Calu3 (cell line): ENCODE data around the gene DYRK1A. TPM values are rescaled to one million over a fixed set of nuclear protein-coding genes. Genes with fewer than 3 reads are reported as not detected.

ENCODE experiments used
- BruUV-seq: library from RNA; stranded (reverse); fragments of 400-500 nt; replicated peaks from 2 replicates; lab custom pipeline; 2021; lab: Mats Ljungman, UMichigan
- CTCF ChIA-PET: fragments of 300-600 bp; sonication (Branson Sonifier 250); formaldehyde crosslinking; loops from one replicate; lab custom pipeline; 2022; ENCODE audit warnings: antibody characterized with exemption; lab: Charles Lee
- DNase-seq: peaks from one replicate; pipeline ENCODE4 v3.0.0; 2022
- H3K27ac Mint-ChIP-seq: one replicate; pipeline ENCODE4 v1.8.0; 2022; ENCODE audit warnings: mixed read lengths; ENCODE audit not compliant: unreplicated experiment
- H3K27me3 Mint-ChIP-seq: one replicate; pipeline ENCODE4 v1.8.0; 2022; ENCODE audit warnings: mixed read lengths; ENCODE audit not compliant: unreplicated experiment
- H3K36me3 Mint-ChIP-seq: one replicate; pipeline ENCODE4 v1.8.0; 2022; ENCODE audit warnings: mild to moderate bottlenecking, moderate library complexity, mixed read lengths; ENCODE audit not compliant: insufficient read depth, unreplicated experiment
- H3K4me1 Mint-ChIP-seq: one replicate; pipeline ENCODE4 v1.8.0; 2022; ENCODE audit warnings: mild to moderate bottlenecking, low read depth, mixed read lengths; ENCODE audit not compliant: unreplicated experiment
- H3K4me3 Mint-ChIP-seq: one replicate; pipeline ENCODE4 v1.8.0; 2022; ENCODE audit warnings: mild to moderate bottlenecking, low read depth, moderate library complexity, mixed read lengths; ENCODE audit not compliant: unreplicated experiment
- H3K9me3 Mint-ChIP-seq: one replicate; pipeline ENCODE4 v1.8.0; 2022; ENCODE audit warnings: low read depth, mixed read lengths; ENCODE audit not compliant: unreplicated experiment
- CTCF ChIP-seq: fragments of 200-600 bp; IDR thresholded peaks from one replicate; pipeline ENCODE4 v1.8.0; 2022; ENCODE audit warnings: antibody characterized with exemption; ENCODE audit not compliant: unreplicated experiment
- intact Hi-C: fragments of 100-400 bp; cut with micrococcal nuclease; formaldehyde crosslinking; loops from one replicate; pipeline ENCODE4 v1.10.0; 2022; ENCODE audit not compliant: unreplicated experiment
- total RNA-seq: library from RNA; stranded (reverse); gene quantifications from 2 replicates; pipeline ENCODE4 v1.2.3, GENCODE V29; 2022

Gene DYRK1A
- total RNA-seq, 1 experiment from 2014 or later: 45.4 TPM

- Mint-ChIP-seq H3K4me3 (no peak overlapping the region), H3K9me3 (no peaks in the 10 kb centered on the region), H3K27ac (no peak overlapping the region), H3K4me1 (no peaks in the 10 kb centered on the region), H3K27me3 (no peaks in the 10 kb centered on the region), H3K36me3 (peaks cover 9% of the 10 kb centered on the region)
- no peak for DNase-seq
- intact Hi-C loops: no loop called here
- CTCF ChIA-PET: interaction anchor here (0.7 kb wide), 1 partner anchor 23 kb away, joined by 3 read pairs; no protein-coding TSS in a partner anchor
- no TSS peak for BruUV-seq
- no peak for TF ChIP-seq CTCF
Observed at GRCh38 chr21:37525810-37526209, 159.2 kb downstream of the DYRK1A start.

DNA sequence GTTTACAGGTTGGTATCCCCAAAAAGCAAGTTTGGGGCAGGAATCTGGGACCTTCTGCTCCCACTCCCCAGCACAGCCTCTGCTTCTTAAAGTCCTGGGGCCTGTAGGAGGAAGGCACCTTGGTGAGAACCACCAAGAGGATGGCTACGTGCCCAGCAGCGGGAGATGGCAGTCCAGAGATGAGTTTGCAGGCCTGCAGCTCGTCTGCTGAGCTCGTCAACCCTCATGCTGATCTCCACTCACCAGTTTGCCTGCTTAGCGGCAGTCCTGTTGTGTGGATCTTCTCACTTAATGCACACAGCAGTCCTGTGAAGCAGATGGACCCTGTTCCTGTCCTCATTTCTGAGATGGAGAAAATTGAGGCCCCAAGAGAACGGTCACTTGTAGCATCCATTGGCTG lies 160.5 kb downstream of the DYRK1A start:
- Mint-ChIP-seq H3K4me1 (no peaks in the 10 kb centered on the region), H3K4me3 (no peak overlapping the region), H3K27ac (no peak overlapping the region), H3K36me3 (peaks cover 5% of the 10 kb centered on the region), H3K27me3 (no peaks in the 10 kb centered on the region), H3K9me3 (no peaks in the 10 kb centered on the region)
- no peak for DNase-seq
- intact Hi-C loops: no loop called here
- no peak for TF ChIP-seq CTCF
- CTCF ChIA-PET: no interaction called here
- BruUV-seq: no TSS peak

GRCh38 chr21:37527716-37528115 lies 161.1 kb downstream of the DYRK1A start:
- TF ChIP-seq CTCF: no peak
- no peaks in the 10 kb centered on the region for H3K4me1 Mint-ChIP-seq
- no peak for DNase-seq
- no peaks in the 10 kb centered on the region for H3K9me3 Mint-ChIP-seq
- peaks cover 2% of the 10 kb centered on the region for H3K36me3 Mint-ChIP-seq
- H3K27ac Mint-ChIP-seq: no peak overlapping the region
- no peaks in the 10 kb centered on the region for H3K27me3 Mint-ChIP-seq
- CTCF ChIA-PET: no interaction called here
- intact Hi-C loops: no loop called here
- BruUV-seq: no TSS peak
- H3K4me3 Mint-ChIP-seq: no peak overlapping the region

GRCh38 chr21:37528150-37528937 lies 161.8 kb downstream of the DYRK1A start:
- BruUV-seq: no TSS peak

More at GRCh38 chr21:37528150-37528937, 161.8 kb downstream of the DYRK1A start:
- Mint-ChIP-seq H3K9me3 (no peaks in the 10 kb centered on the region), H3K36me3 (peaks cover 3% of the 10 kb centered on the region), H3K4me3 (no peak overlapping the region), H3K27ac (no peak overlapping the region), H3K27me3 (no peaks in the 10 kb centered on the region), H3K4me1 (peaks cover 5% of the 10 kb centered on the region)
- DNase-seq: no peak
- intact Hi-C loops: no loop called here
- TF ChIP-seq CTCF: no peak
- CTCF ChIA-PET: no interaction called here
